ENCODE measurements around the gene LMTK3. TPM values are rescaled to one million over a fixed set of nuclear protein-coding genes. Genes with fewer than 3 reads are reported as not detected.

Gene LMTK3
- total and polyA plus RNA-seq, 2 of the 13 experiments (the other 11 are each of a cell fraction or from before 2014, with no cell fraction given) = 0.18 to 0.29 TPM

GRCh38 chr19:48469289-48469881 is 42.2 kb downstream of the LMTK3 start, which contains the start of gene CYTH2 (continued):
- TF ChIP-seq THAP9 (CRISPR knock-in tag; IDR thresholded peaks at IDR 0.05; ENCODE audit: borderline replicate concordance) (peak; percentile 83; the same call in 1 of the 2 replicates), PLRG1 (conservative IDR thresholded peaks at IDR 0.05) (no peak), ZNF234 (CRISPR knock-in tag; conservative IDR thresholded peaks at IDR 0.05) (no peak), ZNF264 (CRISPR knock-in tag; IDR thresholded peaks at IDR 0.05) (0 out of 2 replicates have a peak, but pooled peaks have one; percentile 42), RFX1 (IDR thresholded peaks at IDR 0.05) (no peak), SMC3 (IDR thresholded peaks at IDR 0.05; ENCODE audit: low read length) (no peak), MBNL3 (CRISPR knock-in tag; conservative IDR thresholded peaks at IDR 0.05) (no peak), BCLAF1 (IDR thresholded peaks at IDR 0.05) (no peak), HOXD1 (CRISPR knock-in tag; IDR thresholded peaks at IDR 0.05) (no peak), GRHL1 (CRISPR knock-in tag; conservative IDR thresholded peaks at IDR 0.05) (no peak), ZNF275 (CRISPR knock-in tag; IDR thresholded peaks at IDR 0.05; ENCODE audit: borderline replicate concordance) (no peak)
- TF ChIP-seq, protein P1, sequence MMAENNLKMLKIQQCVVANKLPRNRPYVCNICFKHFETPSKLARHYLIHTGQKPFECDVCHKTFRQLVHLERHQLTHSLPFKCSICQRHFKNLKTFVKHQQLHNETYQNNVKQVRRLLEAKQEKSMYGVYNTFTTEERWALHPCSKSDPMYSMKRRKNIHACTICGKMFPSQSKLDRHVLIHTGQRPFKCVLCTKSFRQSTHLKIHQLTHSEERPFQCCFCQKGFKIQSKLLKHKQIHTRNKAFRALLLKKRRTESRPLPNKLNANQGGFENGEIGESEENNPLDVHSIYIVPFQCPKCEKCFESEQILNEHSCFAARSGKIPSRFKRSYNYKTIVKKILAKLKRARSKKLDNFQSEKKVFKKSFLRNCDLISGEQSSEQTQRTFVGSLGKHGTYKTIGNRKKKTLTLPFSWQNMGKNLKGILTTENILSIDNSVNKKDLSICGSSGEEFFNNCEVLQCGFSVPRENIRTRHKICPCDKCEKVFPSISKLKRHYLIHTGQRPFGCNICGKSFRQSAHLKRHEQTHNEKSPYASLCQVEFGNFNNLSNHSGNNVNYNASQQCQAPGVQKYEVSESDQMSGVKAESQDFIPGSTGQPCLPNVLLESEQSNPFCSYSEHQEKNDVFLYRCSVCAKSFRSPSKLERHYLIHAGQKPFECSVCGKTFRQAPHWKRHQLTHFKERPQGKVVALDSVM (CRISPR knock-in tag; IDR thresholded peaks at IDR 0.05) = no peak; the same call in 1 of the 2 replicates
- TF ChIP-seq, protein P2, sequence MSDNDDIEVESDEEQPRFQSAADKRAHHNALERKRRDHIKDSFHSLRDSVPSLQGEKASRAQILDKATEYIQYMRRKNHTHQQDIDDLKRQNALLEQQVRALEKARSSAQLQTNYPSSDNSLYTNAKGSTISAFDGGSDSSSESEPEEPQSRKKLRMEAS (IDR thresholded peaks at IDR 0.05) = peak; percentile 53; the same call in 1 of the 2 replicates
- TF ChIP-seq, protein P3, sequence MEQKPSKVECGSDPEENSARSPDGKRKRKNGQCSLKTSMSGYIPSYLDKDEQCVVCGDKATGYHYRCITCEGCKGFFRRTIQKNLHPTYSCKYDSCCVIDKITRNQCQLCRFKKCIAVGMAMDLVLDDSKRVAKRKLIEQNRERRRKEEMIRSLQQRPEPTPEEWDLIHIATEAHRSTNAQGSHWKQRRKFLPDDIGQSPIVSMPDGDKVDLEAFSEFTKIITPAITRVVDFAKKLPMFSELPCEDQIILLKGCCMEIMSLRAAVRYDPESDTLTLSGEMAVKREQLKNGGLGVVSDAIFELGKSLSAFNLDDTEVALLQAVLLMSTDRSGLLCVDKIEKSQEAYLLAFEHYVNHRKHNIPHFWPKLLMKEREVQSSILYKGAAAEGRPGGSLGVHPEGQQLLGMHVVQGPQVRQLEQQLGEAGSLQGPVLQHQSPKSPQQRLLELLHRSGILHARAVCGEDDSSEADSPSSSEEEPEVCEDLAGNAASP (CRISPR knock-in tag; IDR thresholded peaks at IDR 0.05; ENCODE audit: borderline replicate concordance) = no peak; the same call in 1 of the 2 replicates
- TF ChIP-seq, protein P4, sequence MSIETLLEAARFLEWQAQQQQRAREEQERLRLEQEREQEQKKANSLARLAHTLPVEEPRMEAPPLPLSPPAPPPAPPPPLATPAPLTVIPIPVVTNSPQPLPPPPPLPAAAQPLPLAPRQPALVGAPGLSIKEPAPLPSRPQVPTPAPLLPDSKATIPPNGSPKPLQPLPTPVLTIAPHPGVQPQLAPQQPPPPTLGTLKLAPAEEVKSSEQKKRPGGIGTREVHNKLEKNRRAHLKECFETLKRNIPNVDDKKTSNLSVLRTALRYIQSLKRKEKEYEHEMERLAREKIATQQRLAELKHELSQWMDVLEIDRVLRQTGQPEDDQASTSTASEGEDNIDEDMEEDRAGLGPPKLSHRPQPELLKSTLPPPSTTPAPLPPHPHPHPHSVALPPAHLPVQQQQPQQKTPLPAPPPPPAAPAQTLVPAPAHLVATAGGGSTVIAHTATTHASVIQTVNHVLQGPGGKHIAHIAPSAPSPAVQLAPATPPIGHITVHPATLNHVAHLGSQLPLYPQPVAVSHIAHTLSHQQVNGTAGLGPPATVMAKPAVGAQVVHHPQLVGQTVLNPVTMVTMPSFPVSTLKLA (IDR thresholded peaks at IDR 0.05) = no peak

Data from HepG2 (cell line).